ENCODE results near the gene ZNF835. TPM values are rescaled to one million over a fixed set of nuclear protein-coding genes. Genes with fewer than 3 reads are reported as not detected.

Gene ZNF835
- polyA plus RNA-seq, 1 donor (not counting 4 experiments of a cell fraction or from before 2014, with no cell fraction given): not detected

DNA sequence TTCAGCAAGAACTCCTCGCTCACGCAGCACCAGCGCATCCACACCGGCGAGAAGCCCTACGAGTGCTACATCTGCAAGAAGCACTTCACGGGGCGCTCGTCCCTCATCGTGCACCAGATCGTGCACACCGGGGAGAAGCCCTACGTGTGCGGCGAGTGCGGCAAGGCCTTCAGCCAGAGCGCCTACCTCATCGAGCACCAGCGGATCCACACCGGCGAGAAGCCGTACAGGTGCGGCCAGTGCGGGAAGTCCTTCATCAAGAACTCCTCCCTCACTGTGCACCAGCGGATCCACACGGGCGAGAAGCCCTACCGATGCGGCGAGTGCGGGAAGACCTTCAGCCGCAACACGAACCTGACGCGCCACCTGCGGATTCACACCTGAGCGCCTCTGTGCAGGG lies 49.2 kb downstream of the ZNF835 start:
- H3K27me3 ChIP-seq (ENCODE audit: control insufficient read depth, extremely low read depth, insufficient read depth, low read length): no peaks in the 10 kb centered on the region
- no peak overlapping the region for H3K4me3 ChIP-seq (ENCODE audit: control insufficient read depth in 2 of 3, extremely low read depth in 1 of 3, insufficient read depth in 2 of 3, low read depth in 1 of 3, low read length in 3 of 3)
- H3K4me2 ChIP-seq (ENCODE audit: control insufficient read depth, extremely low read depth, insufficient read depth, low read depth, low read length): no peak overlapping the region
- dilution Hi-C loops (cut with MboI; ENCODE audit: extremely low pct_ligation_motif_present, low sequenced_read_pairs): no loop called here
- H3K4me1 ChIP-seq (ENCODE audit: control insufficient read depth, extremely low read depth, insufficient read depth, low read length): no peaks in the 10 kb centered on the region
- peaks cover 8% of the 10 kb centered on the region for H3K79me2 ChIP-seq (ENCODE audit: control insufficient read depth, insufficient read depth, low read length)
- no peaks in the 10 kb centered on the region for H4K20me1 ChIP-seq (ENCODE audit: control insufficient read depth, extremely low read depth, insufficient read depth, low read length)
- H3K9me1 ChIP-seq (ENCODE audit: control insufficient read depth, extremely low read depth, insufficient read depth, low read length): no peaks in the 10 kb centered on the region
- DNase-seq (ENCODE audit: low read depth, low spot score) (no peak), FAIRE-seq (no peak)
- H3K9ac ChIP-seq (ENCODE audit: control insufficient read depth, extremely low read depth, insufficient read depth, low read length): no peak overlapping the region
- H2AFZ ChIP-seq (ENCODE audit: control insufficient read depth, low read length): no peak overlapping the region
- peaks cover 18% of the 10 kb centered on the region for H3K9me3 ChIP-seq (ENCODE audit: control insufficient read depth, low read depth, low read length)
- no peak for TF ChIP-seq CTCF (optimal IDR thresholded peaks at IDR 0.05 in 1 of 3, IDR thresholded peaks at IDR 0.05 in 1 of 3, conservative IDR thresholded peaks at IDR 0.05 in 1 of 3; ENCODE audit: extremely low read depth in 1 of 3, insufficient read depth in 2 of 3, low read length in 3 of 3)
- TF ChIP-seq EZH2 (IDR thresholded peaks at IDR 0.05; ENCODE audit: low read length): no peak
- no peak overlapping the region for H3K27ac ChIP-seq (ENCODE audit: control insufficient read depth, insufficient read depth, low read length)
- peaks cover 0 to 24% of the 10 kb centered on the region in 2 experiments for H3K36me3 ChIP-seq (ENCODE audit: control insufficient read depth in 2 of 2, extremely low read depth in 1 of 2, insufficient read depth in 2 of 2, low read length in 2 of 2)

- H3K9me1 ChIP-seq (ENCODE audit: control insufficient read depth, extremely low read depth, insufficient read depth, low read length): no peaks in the 10 kb centered on the region
- no peak overlapping the region for H3K9ac ChIP-seq (ENCODE audit: control insufficient read depth, extremely low read depth, insufficient read depth, low read length)
- no peaks in the 10 kb centered on the region for H3K4me1 ChIP-seq (ENCODE audit: control insufficient read depth, extremely low read depth, insufficient read depth, low read length)
- no peak overlapping the region for H3K4me2 ChIP-seq (ENCODE audit: control insufficient read depth, extremely low read depth, insufficient read depth, low read depth, low read length)
- H3K4me3 ChIP-seq (ENCODE audit: control insufficient read depth in 2 of 3, extremely low read depth in 1 of 3, insufficient read depth in 2 of 3, low read depth in 1 of 3, low read length in 3 of 3): no peak overlapping the region
- H2AFZ ChIP-seq (ENCODE audit: control insufficient read depth, low read length): no peak overlapping the region
- TF ChIP-seq CTCF (optimal IDR thresholded peaks at IDR 0.05 in 1 of 3, IDR thresholded peaks at IDR 0.05 in 1 of 3, conservative IDR thresholded peaks at IDR 0.05 in 1 of 3; ENCODE audit: extremely low read depth in 1 of 3, insufficient read depth in 2 of 3, low read length in 3 of 3): no peak
- TF ChIP-seq EZH2 (IDR thresholded peaks at IDR 0.05; ENCODE audit: low read length): no peak
- H3K79me2 ChIP-seq (ENCODE audit: control insufficient read depth, insufficient read depth, low read length): peaks cover 10% of the 10 kb centered on the region
- no peak overlapping the region for H3K27ac ChIP-seq (ENCODE audit: control insufficient read depth, insufficient read depth, low read length)
- H3K27me3 ChIP-seq (ENCODE audit: control insufficient read depth, extremely low read depth, insufficient read depth, low read length): no peaks in the 10 kb centered on the region
- peaks cover 18% of the 10 kb centered on the region for H3K9me3 ChIP-seq (ENCODE audit: control insufficient read depth, low read depth, low read length)
- H3K36me3 ChIP-seq (ENCODE audit: control insufficient read depth in 2 of 2, extremely low read depth in 1 of 2, insufficient read depth in 2 of 2, low read length in 2 of 2): peaks cover 0 to 22% of the 10 kb centered on the region in 2 experiments
- no peak for FAIRE-seq
- H4K20me1 ChIP-seq (ENCODE audit: control insufficient read depth, extremely low read depth, insufficient read depth, low read length): no peaks in the 10 kb centered on the region
- dilution Hi-C loops (cut with MboI; ENCODE audit: extremely low pct_ligation_motif_present, low sequenced_read_pairs): no loop called here
- DNase-seq (ENCODE audit: low read depth, low spot score): no peak
Measured at GRCh38 chr19:56619121-56619520, 52.4 kb downstream of the ZNF835 start.

Measured in keratinocyte (primary cell).